IMR-90 (cell line): ENCODE data around the gene NPIPB5. TPM values are rescaled to one million over a fixed set of nuclear protein-coding genes. Genes with fewer than 3 reads are reported as not detected.

Experiments
- microRNA-seq, 2 experiments: library from miRNA; stranded (forward) in 1 of 2; unstranded in 1 of 2; fragments of 10-50 nt in 1 of 2; fragments of <30 nt in 1 of 2; gene quantifications in 1 of 2; microRNA quantifications in 1 of 2; one replicate each; pipeline versions ENCODE3 to v1.1.0; 2013 to 2020; ENCODE audit not compliant: insufficient read depth in 1 of 2, insufficient read length in 1 of 2, unreplicated experiment in 1 of 2
- polyA plus RNA-seq, 3 experiments: library from polyadenylated mRNA; depleted of rRNA; stranded (reverse); fragments of >200 nt; gene quantifications; 2 replicates each; pipeline ENCODE4 v1.2.3, GENCODE V29; 2012; ENCODE audit warnings: low replicate concordance in 1 of 3
- small RNA-seq, 5 experiments: library from RNA; depleted of rRNA; stranded (forward); fragments of <200 nt; gene quantifications; one replicate each; pipeline ENCODE3, GENCODE V24; 2012
- total RNA-seq: library from RNA; depleted of rRNA; stranded (reverse); fragments of >200 nt; gene quantifications from 2 replicates; pipeline ENCODE4 v1.2.3, GENCODE V29; 2012; rRNA removed

Gene NPIPB5
- total and polyA plus RNA-seq, 2 of the 4 experiments (the other 2 are of a cell fraction), result 29.8 to 56.6 TPM

Small RNAs within 50 kb of the gene (microRNA-seq; reads per million reads assigned to microRNA genes)
- gene AC106788.1 (ENCODE audit: insufficient read depth, insufficient read length), result not detected

Small RNAs within 50 kb of the gene (small RNA-seq; reads per million reads assigned to genes)
- 0 reads per million in 5 experiments for gene AC106788.1

Other genes starting within 250 kb of the NPIPB5 start
- gene POLR3E, start 213.5 kb upstream of the NPIPB5 start, total RNA-seq, result 19.9 and 71.1 TPM in 2 replicates
- 46.0 and 49.5 TPM in 2 replicates for gene POLR3E, start 213.5 kb upstream of the NPIPB5 start, polyA plus RNA-seq (2012; rRNA removed)
- 44.2 and 48.4 TPM in 2 replicates for gene CDR2, start 136.3 kb upstream of the NPIPB5 start, total RNA-seq
- gene CDR2, start 136.3 kb upstream of the NPIPB5 start, polyA plus RNA-seq (2012; rRNA removed), result 33.1 and 37.7 TPM in 2 replicates